Measurements from ENCODE around the gene CDH23.

Gene CDH23

GRCh38 chr10:71801361-71801760 lies 404.6 kb downstream of the CDH23 start:
- TF ChIP-seq, protein P1, sequence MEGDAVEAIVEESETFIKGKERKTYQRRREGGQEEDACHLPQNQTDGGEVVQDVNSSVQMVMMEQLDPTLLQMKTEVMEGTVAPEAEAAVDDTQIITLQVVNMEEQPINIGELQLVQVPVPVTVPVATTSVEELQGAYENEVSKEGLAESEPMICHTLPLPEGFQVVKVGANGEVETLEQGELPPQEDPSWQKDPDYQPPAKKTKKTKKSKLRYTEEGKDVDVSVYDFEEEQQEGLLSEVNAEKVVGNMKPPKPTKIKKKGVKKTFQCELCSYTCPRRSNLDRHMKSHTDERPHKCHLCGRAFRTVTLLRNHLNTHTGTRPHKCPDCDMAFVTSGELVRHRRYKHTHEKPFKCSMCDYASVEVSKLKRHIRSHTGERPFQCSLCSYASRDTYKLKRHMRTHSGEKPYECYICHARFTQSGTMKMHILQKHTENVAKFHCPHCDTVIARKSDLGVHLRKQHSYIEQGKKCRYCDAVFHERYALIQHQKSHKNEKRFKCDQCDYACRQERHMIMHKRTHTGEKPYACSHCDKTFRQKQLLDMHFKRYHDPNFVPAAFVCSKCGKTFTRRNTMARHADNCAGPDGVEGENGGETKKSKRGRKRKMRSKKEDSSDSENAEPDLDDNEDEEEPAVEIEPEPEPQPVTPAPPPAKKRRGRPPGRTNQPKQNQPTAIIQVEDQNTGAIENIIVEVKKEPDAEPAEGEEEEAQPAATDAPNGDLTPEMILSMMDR (IDR thresholded peaks at IDR 0.05; ENCODE audit: low read depth, low read length): no peak
- H3K4me3 ChIP-seq (ENCODE audit: low read depth, low read length): no peak overlapping the region
- no peak for DNase-seq (ENCODE audit: low read depth, low spot score)
- in situ Hi-C loops (cut with HindIII; ENCODE audit: low sequenced_read_pairs): no loop called here

- in situ Hi-C loops (cut with HindIII; ENCODE audit: low sequenced_read_pairs): no loop called here
- TF ChIP-seq, protein P1 (IDR thresholded peaks at IDR 0.05; ENCODE audit: low read depth, low read length): no peak
- H3K4me3 ChIP-seq (ENCODE audit: low read depth, low read length): no peak overlapping the region
- no peak for DNase-seq (ENCODE audit: low read depth, low spot score)
Observed at GRCh38 chr10:71802235-71802634, 405.5 kb downstream of the CDH23 start.

- TF ChIP-seq, protein P1 (IDR thresholded peaks at IDR 0.05; ENCODE audit: low read depth, low read length): no peak
- in situ Hi-C loops (cut with HindIII; ENCODE audit: low sequenced_read_pairs): no loop called here
- no peak overlapping the region for H3K4me3 ChIP-seq (ENCODE audit: low read depth, low read length)
- no peak for DNase-seq (ENCODE audit: low read depth, low spot score)
Observed at GRCh38 chr10:71802715-71803488, 406.2 kb downstream of the CDH23 start.

GRCh38 chr10:71804077-71804476 lies 407.4 kb downstream of the CDH23 start:
- H3K4me3 ChIP-seq (ENCODE audit: low read depth, low read length): no peak overlapping the region
- in situ Hi-C loops (cut with HindIII; ENCODE audit: low sequenced_read_pairs): no loop called here
- no peak for DNase-seq (ENCODE audit: low read depth, low spot score)
- TF ChIP-seq, protein P1 (IDR thresholded peaks at IDR 0.05; ENCODE audit: low read depth, low read length): no peak

- DNase-seq (ENCODE audit: low read depth, low spot score): peak; percentile 12
- in situ Hi-C loops (cut with HindIII; ENCODE audit: low sequenced_read_pairs): no loop called here
- no peak overlapping the region for H3K4me3 ChIP-seq (ENCODE audit: low read depth, low read length)
- TF ChIP-seq, protein P1 (IDR thresholded peaks at IDR 0.05; ENCODE audit: low read depth, low read length): no peak
Observed at GRCh38 chr10:71805776-71806703, 409.3 kb downstream of the CDH23 start.

DNA sequence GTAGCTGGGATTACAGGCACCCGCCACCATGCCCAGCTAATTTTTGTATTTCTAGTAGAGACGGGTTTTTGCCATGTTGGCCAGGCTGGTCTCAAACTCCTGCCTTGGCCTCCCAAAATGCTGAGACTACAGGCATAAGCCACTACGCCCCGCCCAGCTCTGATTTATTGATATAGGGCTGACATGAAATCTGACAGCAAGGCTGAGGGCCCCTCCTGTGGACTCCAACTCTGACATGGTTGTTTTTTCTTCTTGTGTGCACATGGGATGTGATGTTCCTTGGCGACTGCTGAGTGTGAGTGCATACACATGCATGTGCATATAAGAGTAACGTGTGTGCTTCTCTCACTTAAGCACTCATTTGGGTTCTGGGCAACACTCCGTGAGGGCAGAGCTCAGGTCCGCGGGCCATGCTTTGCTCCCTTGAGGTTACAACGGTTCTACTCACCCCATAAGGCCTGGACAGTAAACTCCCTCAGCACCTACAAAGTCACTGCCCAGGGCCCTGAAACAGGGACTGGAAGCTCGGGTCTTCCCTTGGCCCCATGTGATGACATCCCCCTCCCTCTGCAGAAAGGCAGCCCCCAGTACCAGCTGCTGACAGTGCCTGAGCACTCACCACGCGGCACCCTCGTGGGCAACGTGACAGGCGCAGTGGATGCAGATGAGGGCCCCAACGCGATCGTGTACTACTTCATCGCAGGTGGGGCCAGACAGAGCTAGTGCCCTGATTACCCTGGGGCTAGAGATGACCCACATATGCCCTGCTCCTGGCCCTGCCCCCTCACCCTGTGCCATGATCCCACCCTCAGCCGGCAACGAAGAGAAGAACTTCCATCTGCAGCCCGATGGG lies 410.2 kb downstream of the CDH23 start:
- in situ Hi-C loops (cut with HindIII; ENCODE audit: low sequenced_read_pairs): no loop called here
- no peak for DNase-seq (ENCODE audit: low read depth, low spot score)
- no peak overlapping the region for H3K4me3 ChIP-seq (ENCODE audit: low read depth, low read length)
- TF ChIP-seq, protein P1 (IDR thresholded peaks at IDR 0.05; ENCODE audit: low read depth, low read length): no peak

Data from astrocyte of the spinal cord (primary cell).